Activated CD8-positive, alpha-beta T cell treated with anti-CD3 and anti-CD28 coated beads, Interleukin-2, amount 10 ng/mL, durations not matched to agents 7 days and 5 days (primary cell): ENCODE measurements around the gene VSTM2B. TPM values are rescaled to one million over a fixed set of nuclear protein-coding genes. Genes with fewer than 3 reads are reported as not detected.
A peak's percentile ranks its signal among the peaks of the same experiment; 100 is the strongest.

Experiments used
- ATAC-seq: fragments of 150-1000 bp; cut with Tn5 transposase; one replicate; pipeline ENCODE4 v1.10.0; 2021; ENCODE audit warnings: moderate library complexity
- CTCF ChIA-PET: fragments of 350-600 bp; sonication (Branson Sonifier 250); formaldehyde crosslinking; loops from one replicate; lab custom pipeline; 2021; ENCODE audit warnings: antibody characterized with exemption; lab: Charles Lee
- POLR2A ChIA-PET: fragments of 350-600 bp; sonication (Branson Sonifier 250); formaldehyde crosslinking; loops from one replicate; lab custom pipeline; 2021; ENCODE audit warnings: antibody characterized with exemption; lab: Charles Lee
- DNase-seq: peaks from one replicate; pipeline ENCODE4 v3.0.0-alpha.2; 2020
- H3K27ac Mint-ChIP-seq: one replicate; pipeline ENCODE4 v1.8.0; 2021; ENCODE audit warnings: mild to moderate bottlenecking, mixed read lengths
- H3K27me3 Mint-ChIP-seq: one replicate; pipeline ENCODE4 v1.8.0; 2021; ENCODE audit warnings: low read depth, mixed read lengths
- H3K36me3 Mint-ChIP-seq: one replicate; pipeline ENCODE4 v1.8.0; 2021; ENCODE audit warnings: low read depth, mixed read lengths
- H3K4me1 Mint-ChIP-seq: one replicate; pipeline ENCODE4 v1.8.0; 2021; ENCODE audit warnings: low read depth, mixed read lengths
- H3K4me3 Mint-ChIP-seq: one replicate; pipeline ENCODE4 v1.8.0; 2021; ENCODE audit warnings: mild to moderate bottlenecking, mixed read lengths
- H3K9me3 Mint-ChIP-seq: one replicate; pipeline ENCODE4 v1.8.0; 2022; ENCODE audit warnings: mixed read lengths; ENCODE audit not compliant: insufficient read depth
- total RNA-seq, 2 experiments: library from RNA; stranded (reverse); gene quantifications; one replicate each; pipeline ENCODE4 v1.2.3, GENCODE V29; 2021

VSTM2B gene
- total RNA-seq, 2 experiments from 2014 or later: not detected

GRCh38 chr19:29510701-29511265 is 15.0 kb upstream of the VSTM2B start:
- DNase-seq (no peak), ATAC-seq (no peak)
- no peaks in the 10 kb centered on the region for H3K9me3 Mint-ChIP-seq
- no peak overlapping the region for H3K27ac Mint-ChIP-seq
- H3K36me3 Mint-ChIP-seq: no peaks in the 10 kb centered on the region
- H3K4me3 Mint-ChIP-seq: no peak overlapping the region
- no peaks in the 10 kb centered on the region for H3K4me1 Mint-ChIP-seq
- POLR2A ChIA-PET: no interaction called here
- CTCF ChIA-PET: no interaction called here
- H3K27me3 Mint-ChIP-seq: no peaks in the 10 kb centered on the region

- ChIA-PET POLR2A (no interaction called here), CTCF (no interaction called here)
- H3K9me3 Mint-ChIP-seq: no peaks in the 10 kb centered on the region
- H3K36me3 Mint-ChIP-seq: no peaks in the 10 kb centered on the region
- no peaks in the 10 kb centered on the region for H3K27me3 Mint-ChIP-seq
- DNase-seq: no peak
- H3K4me1 Mint-ChIP-seq: no peaks in the 10 kb centered on the region
- no peak overlapping the region for H3K27ac Mint-ChIP-seq
- H3K4me3 Mint-ChIP-seq: no peak overlapping the region
- no peak for ATAC-seq
These were observed 14.0 kb upstream of the VSTM2B start for GRCh38 chr19:29511768-29512167.

- Mint-ChIP-seq H3K27ac (no peak overlapping the region), H3K4me3 (no peak overlapping the region), H3K9me3 (no peaks in the 10 kb centered on the region), H3K27me3 (no peaks in the 10 kb centered on the region), H3K4me1 (no peaks in the 10 kb centered on the region), H3K36me3 (no peaks in the 10 kb centered on the region)
- DNase-seq (no peak), ATAC-seq (no peak)
- ChIA-PET POLR2A (no interaction called here), CTCF (no interaction called here)
These were observed 13.0 kb upstream of the VSTM2B start for GRCh38 chr19:29512748-29513147.

GRCh38 chr19:29514525-29515232 is 11.1 kb upstream of the VSTM2B start:
- Mint-ChIP-seq H3K4me3 (no peak overlapping the region), H3K27ac (no peak overlapping the region), H3K4me1 (no peaks in the 10 kb centered on the region), H3K27me3 (no peaks in the 10 kb centered on the region), H3K36me3 (no peaks in the 10 kb centered on the region), H3K9me3 (no peaks in the 10 kb centered on the region)
- no peak for DNase-seq
- ChIA-PET CTCF (no interaction called here), POLR2A (no interaction called here)
- peak; percentile 44 for ATAC-seq

GRCh38 chr19:29515233-29515619 is 10.6 kb upstream of the VSTM2B start:
- Mint-ChIP-seq H3K27ac (no peak overlapping the region), H3K27me3 (no peaks in the 10 kb centered on the region), H3K36me3 (no peaks in the 10 kb centered on the region), H3K4me3 (no peak overlapping the region), H3K9me3 (no peaks in the 10 kb centered on the region), H3K4me1 (no peaks in the 10 kb centered on the region)
- DNase-seq (no peak), ATAC-seq (peak; percentile 33)
- CTCF ChIA-PET: no interaction called here
- POLR2A ChIA-PET: no interaction called here

- no peaks in the 10 kb centered on the region for H3K4me1 Mint-ChIP-seq
- no peak overlapping the region for H3K4me3 Mint-ChIP-seq
- H3K9me3 Mint-ChIP-seq: no peaks in the 10 kb centered on the region
- POLR2A ChIA-PET: no interaction called here
- no peak overlapping the region for H3K27ac Mint-ChIP-seq
- no peaks in the 10 kb centered on the region for H3K36me3 Mint-ChIP-seq
- CTCF ChIA-PET: no interaction called here
- no peak for ATAC-seq
- H3K27me3 Mint-ChIP-seq: no peaks in the 10 kb centered on the region
- DNase-seq: no peak
These were observed 10.0 kb upstream of the VSTM2B start for GRCh38 chr19:29515706-29516357.

GRCh38 chr19:29516358-29516725 is 9.5 kb upstream of the VSTM2B start:
- no peaks in the 10 kb centered on the region for H3K27me3 Mint-ChIP-seq
- CTCF ChIA-PET: no interaction called here

GRCh38 chr19:29516821-29517395 is 8.9 kb upstream of the VSTM2B start:
- CTCF ChIA-PET: no interaction called here
- Mint-ChIP-seq H3K27ac (no peak overlapping the region), H3K4me1 (no peaks in the 10 kb centered on the region), H3K9me3 (no peaks in the 10 kb centered on the region), H3K4me3 (no peak overlapping the region), H3K27me3 (peaks cover 3% of the 10 kb centered on the region), H3K36me3 (no peaks in the 10 kb centered on the region)
- POLR2A ChIA-PET: no interaction called here
- DNase-seq: no peak
- ATAC-seq: no peak

More at GRCh38 chr19:29516358-29516725, 9.5 kb upstream of the VSTM2B start:
- Mint-ChIP-seq H3K27ac (no peak overlapping the region), H3K4me3 (no peak overlapping the region), H3K36me3 (no peaks in the 10 kb centered on the region), H3K9me3 (no peaks in the 10 kb centered on the region), H3K4me1 (no peaks in the 10 kb centered on the region)
- POLR2A ChIA-PET: no interaction called here
- ATAC-seq (no peak), DNase-seq (no peak)

GRCh38 chr19:29517412-29517811 is 8.4 kb upstream of the VSTM2B start:
- ATAC-seq (no peak), DNase-seq (no peak)
- Mint-ChIP-seq H3K27me3 (peaks cover 3% of the 10 kb centered on the region), H3K9me3 (no peaks in the 10 kb centered on the region), H3K36me3 (no peaks in the 10 kb centered on the region), H3K4me1 (no peaks in the 10 kb centered on the region), H3K27ac (no peak overlapping the region), H3K4me3 (no peak overlapping the region)
- POLR2A ChIA-PET: no interaction called here
- CTCF ChIA-PET: no interaction called here

- no peak for DNase-seq
- H3K27me3 Mint-ChIP-seq: peaks cover 6% of the 10 kb centered on the region
- no peaks in the 10 kb centered on the region for H3K36me3 Mint-ChIP-seq
- H3K9me3 Mint-ChIP-seq: no peaks in the 10 kb centered on the region
- no peak overlapping the region for H3K4me3 Mint-ChIP-seq
- POLR2A ChIA-PET: no interaction called here
- H3K27ac Mint-ChIP-seq: no peak overlapping the region
- no peak for ATAC-seq
- no peaks in the 10 kb centered on the region for H3K4me1 Mint-ChIP-seq
- CTCF ChIA-PET: no interaction called here
These were observed 7.8 kb upstream of the VSTM2B start for GRCh38 chr19:29517946-29518345.

GRCh38 chr19:29519146-29519545 is 6.6 kb upstream of the VSTM2B start:
- H3K9me3 Mint-ChIP-seq: no peaks in the 10 kb centered on the region
- H3K27ac Mint-ChIP-seq: no peak overlapping the region
- POLR2A ChIA-PET: no interaction called here
- DNase-seq: no peak
- H3K36me3 Mint-ChIP-seq: no peaks in the 10 kb centered on the region
- no peak for ATAC-seq
- peaks cover 17% of the 10 kb centered on the region for H3K27me3 Mint-ChIP-seq
- H3K4me1 Mint-ChIP-seq: no peaks in the 10 kb centered on the region
- H3K4me3 Mint-ChIP-seq: no peak overlapping the region
- CTCF ChIA-PET: no interaction called here

GRCh38 chr19:29519931-29520330 is 5.9 kb upstream of the VSTM2B start:
- H3K4me1 Mint-ChIP-seq: peaks cover under 1% of the 10 kb centered on the region
- no peak for DNase-seq

More at GRCh38 chr19:29519931-29520330, 5.9 kb upstream of the VSTM2B start:
- POLR2A ChIA-PET: no interaction called here
- Mint-ChIP-seq H3K9me3 (no peaks in the 10 kb centered on the region), H3K36me3 (no peaks in the 10 kb centered on the region), H3K4me3 (no peak overlapping the region), H3K27ac (no peak overlapping the region), H3K27me3 (peaks cover 23% of the 10 kb centered on the region)
- CTCF ChIA-PET: no interaction called here
- ATAC-seq: no peak
